GM18870 (cell line): ENCODE measurements around the gene MBD6.
A peak's percentile ranks its signal among the peaks of the same experiment; 100 is the strongest.

Experiments used
- ATAC-seq: cut with Tn5 transposase; IDR thresholded peaks from one replicate; pipeline ENCODE4 v1.9.1; 2021; ENCODE audit warnings: moderate library complexity; ENCODE audit not compliant: unreplicated experiment

Gene MBD6

GRCh38 chr12:57527184-57527583, 4.6 kb downstream of the MBD6 start:
- no peak for ATAC-seq

DNA sequence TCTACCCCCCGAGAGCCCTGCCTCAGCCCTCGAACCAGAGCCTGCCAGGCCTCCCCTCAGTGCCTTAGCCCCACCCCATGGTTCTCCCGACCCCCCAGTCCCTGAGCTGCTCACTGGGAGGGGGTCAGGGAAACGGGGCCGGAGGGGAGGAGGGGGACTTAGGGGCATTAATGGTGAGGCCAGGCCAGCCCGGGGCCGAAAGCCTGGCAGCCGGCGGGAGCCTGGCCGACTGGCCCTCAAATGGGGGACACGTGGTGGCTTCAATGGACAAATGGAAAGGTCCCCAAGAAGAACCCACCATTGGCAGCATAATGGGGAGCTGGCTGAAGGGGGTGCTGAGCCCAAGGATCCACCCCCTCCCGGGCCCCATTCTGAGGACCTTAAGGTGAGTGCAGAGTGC, 5.6 kb downstream of the MBD6 start:
- no peak for ATAC-seq

GRCh38 chr12:57528831-57529555, 6.4 kb downstream of the MBD6 start:
- no peak for ATAC-seq

GRCh38 chr12:57529831-57530230, 7.2 kb downstream of the MBD6 start:
- ATAC-seq, result no peak

GRCh38 chr12:57530396-57531142, 7.9 kb downstream of the MBD6 start:
- no peak for ATAC-seq

- ATAC-seq, result no peak
Observed at GRCh38 chr12:57531836-57532235, 9.2 kb downstream of the MBD6 start.

DNA sequence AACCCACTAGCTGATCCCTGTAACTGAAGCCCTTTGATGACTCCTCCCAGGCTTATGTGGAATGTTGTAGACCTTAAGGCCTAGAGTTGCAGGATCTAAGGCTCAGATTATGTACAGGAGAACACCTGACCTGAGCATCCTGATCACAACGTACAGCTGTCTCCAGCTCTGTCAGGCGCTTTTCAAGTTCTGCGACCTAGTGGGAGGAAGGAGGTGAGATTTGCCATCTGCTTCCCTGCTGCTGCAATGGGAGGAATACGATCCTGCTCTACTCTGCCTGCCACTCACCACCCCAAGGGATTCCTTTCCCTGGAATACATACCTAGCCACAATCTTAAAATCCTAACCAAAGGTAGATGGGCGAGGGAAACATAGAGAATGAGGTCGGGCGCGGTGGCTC, 10.5 kb downstream of the MBD6 start:
- ATAC-seq, result no peak

DNA sequence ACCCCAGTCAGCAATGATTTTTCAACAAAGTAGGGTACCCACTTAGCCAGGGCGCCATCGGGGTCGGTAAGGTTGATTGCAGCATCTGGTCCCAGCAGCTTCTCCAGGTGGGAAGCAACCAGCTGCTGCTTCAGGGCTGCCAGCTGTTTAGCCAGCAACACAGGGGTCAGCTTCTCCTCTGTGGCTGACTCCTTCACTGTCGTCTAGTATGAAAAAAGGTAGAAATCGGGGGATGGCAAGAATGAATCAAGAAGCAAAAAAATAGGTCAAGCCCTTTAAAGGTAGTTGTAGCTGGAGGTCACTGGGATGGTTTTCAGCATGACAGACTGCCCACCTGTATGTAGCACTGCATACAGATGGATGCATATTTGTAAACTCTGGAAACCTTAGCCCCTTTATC, 11.6 kb downstream of the MBD6 start:
- no peak for ATAC-seq

DNA sequence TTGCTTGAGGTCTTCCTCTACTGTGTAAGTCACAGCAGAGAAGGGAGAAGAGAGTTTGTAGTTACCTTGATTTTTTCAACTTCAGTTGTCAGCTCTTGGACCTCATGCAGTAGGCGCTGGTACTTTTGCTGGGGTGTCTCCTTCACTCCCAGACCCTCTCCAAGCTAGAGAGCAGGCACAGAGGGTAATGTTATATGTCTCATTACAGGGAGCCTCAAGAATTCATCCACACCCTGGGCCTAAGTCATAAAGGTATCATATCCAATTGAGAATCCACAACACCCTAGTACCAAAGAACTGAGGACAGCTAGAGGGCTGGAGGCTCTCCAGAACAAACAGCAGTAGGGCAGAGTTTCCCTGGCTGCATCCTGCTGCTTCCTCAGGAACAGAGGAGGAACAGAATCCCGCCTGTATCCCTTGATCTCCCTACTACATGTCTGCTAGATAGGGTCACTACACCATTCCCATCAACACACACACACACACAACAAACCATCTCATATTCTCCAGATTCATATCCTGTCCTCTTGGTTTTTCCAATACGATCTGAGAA, 12.4 kb downstream of the MBD6 start:
- ATAC-seq, result no peak

DNA sequence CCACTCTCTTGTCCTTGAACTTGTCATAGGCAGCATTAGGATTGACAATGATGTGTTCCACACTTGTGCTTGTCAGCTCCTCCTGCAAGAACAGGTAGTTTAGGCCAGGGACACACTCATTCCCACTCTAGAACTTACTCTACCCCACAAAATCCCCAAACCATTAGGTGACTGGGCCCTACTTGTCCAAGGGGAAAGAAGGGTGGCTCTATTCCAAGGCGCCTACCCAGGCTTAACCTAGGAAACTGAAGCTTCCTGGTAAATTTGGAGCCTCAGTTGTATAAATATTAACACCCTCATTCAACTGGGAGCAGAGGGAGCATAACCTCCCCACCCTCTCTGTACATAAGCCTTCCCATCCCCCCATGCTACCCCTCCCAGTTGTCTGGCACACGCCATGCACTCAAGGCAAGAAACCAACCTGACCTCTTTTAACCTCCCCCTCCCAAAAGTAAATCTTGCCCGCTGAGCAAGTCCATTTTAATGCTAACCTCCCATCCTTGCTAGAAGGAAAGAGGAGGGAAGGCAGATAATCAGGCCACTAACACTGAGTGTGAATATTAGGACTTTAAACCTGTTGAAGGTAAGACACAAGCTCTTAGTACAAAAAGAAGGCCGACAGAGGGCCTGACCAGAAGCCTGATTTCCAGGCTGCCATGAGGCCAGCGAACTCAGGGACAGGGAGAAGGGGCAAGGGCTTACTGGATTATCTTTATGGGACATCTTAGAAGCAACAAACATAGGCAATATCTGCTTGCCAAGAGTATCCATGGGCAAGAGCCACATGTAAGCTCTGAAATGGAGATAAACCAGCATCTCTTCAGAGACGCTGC, 13.4 kb downstream of the MBD6 start:
- ATAC-seq, result no peak

DNA sequence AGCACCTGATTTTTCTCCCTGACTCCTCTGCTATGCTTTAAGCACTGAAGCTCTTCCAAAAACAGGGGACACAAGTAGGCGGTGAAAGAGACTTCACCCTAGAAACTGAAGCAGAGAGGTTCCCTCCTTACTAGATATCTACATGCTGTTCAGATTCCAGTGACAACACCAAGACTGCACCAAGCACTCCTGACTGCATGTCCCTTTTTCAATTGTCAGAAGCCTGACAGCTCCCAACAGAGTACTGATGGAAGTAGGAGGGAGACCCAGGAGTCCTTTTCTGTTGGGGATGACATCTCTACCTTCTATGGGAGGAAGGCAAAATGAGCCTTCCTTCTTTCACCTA, 13.9 kb downstream of the MBD6 start:
- ATAC-seq, result no peak

GRCh38 chr12:57539134-57539768, 16.6 kb downstream of the MBD6 start:
- no peak for ATAC-seq

GRCh38 chr12:57541001-57541400, 18.4 kb downstream of the MBD6 start:
- ATAC-seq, result no peak

GRCh38 chr12:57541717-57542116, 19.1 kb downstream of the MBD6 start:
- no peak for ATAC-seq

DNA sequence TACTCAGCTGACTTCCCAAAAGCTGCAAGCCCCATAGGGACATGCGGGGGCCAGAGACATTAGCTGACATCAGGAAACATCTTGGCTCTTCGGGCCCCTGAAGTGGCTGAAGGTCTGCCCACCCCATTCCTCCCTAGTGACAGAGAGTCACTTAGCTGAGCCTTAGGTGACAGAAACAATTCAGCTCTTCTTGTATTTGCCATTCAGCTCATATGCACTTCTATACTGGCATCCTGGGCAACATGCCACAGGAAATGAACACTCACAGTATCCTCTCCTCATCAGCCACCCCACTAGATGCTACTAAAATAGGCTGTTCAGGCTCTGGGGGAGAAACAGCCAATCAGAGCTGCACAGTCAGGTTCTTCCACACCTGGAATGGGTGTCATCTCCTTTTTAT, 21.0 kb downstream of the MBD6 start:
- no peak for ATAC-seq

DNA sequence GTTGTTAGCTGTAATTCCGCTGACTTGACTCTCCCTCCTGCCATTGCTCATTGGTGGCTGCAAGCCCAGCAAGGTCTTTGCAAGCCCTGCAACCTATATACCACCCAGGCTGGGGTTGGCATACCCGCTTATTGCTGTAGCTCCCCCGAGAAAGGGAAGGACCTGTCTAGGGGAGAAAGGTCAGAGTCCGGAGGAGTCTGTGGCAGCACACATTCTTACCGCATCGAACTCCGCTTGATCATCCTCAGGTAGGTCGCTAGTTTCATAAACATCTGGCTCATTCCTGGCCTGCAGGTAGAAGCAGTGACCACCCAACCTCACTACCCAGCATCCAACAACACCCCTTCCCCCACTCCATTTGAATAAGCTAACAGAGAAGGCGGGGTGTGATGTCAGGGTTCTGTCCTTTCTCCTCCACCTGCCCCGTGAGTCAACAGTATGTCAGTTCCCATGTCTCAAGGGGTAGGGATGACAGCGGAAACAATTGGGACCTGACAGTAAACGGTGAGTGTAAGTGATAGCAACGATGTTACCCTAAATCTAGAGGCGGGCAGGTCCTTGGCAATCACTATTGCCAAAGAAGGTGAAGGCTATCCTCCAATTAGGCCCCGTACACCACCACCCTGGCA, 23.3 kb downstream of the MBD6 start:
- ATAC-seq, result no peak

DNA sequence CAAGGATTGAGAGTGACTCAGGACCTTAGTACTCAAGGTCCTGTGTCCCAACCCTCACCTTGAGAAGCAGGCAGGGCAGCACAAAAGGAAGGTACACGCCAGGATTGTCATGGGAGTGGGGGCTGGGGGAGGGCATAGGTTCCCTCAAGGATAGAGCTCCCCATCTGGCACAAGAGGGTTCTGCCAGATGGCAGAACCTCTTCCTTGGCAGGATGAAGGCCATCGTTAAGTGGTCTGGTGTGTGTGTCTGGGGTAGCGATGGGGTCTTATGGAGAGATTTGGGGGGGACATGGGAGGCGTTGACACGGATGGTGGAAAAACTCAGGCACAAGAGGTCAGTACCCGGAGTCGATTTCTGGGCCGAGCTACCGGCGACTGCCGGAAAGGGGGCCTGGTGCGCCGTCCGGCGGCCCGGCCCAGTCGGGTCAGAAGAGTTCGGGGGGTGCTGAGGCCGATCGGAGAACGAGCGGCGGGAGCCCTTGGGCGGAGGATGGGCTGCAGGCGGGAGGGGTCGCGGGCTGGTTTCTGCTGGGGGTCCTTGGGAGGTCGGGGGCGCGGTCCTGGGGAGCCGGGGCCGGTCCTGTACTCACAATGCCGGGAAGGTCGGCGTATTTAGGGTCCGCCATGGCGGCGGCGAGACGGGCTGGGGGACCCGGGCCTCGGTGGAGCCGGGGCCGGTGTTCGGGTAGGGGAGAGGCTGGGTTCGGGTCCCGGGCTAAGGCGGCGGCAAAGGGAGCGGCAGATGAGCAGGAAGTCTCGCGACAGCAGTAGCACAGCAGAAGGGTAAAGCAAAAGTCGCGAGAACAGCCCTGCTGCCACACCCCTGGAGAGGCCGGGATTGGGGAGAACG, 24.0 kb downstream of the MBD6 start, which contains the start of gene DCTN2:
DCTN2 (minus strand) TSS at position 755 of the 850 bp plus-strand sequence; CDS start at position 626, 129 bp downstream.
- peak; percentile 96 for ATAC-seq

- ATAC-seq, result no peak
Observed at GRCh38 chr12:57547288-57548012, 24.8 kb downstream of the MBD6 start.

DNA sequence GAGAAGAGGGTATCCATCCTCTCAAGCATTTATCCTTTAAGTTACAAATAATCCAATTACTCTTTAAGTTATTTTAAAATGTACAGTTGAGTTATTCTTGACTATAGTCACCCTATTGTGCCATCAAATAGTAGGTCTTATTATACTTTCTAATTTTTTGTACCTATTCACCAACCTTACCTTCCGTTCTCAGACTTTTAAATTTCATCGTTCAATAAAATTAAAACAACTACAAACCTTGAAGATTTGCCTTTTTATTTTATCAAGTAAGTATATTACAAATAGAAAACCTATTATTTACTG, 25.3 kb downstream of the MBD6 start:
- no peak for ATAC-seq
